Suprapubic skin (tissue), 3 donors: Measurements from ENCODE around the gene GRID2.

Experiments
- CTCF ChIP-seq, 2 donors: fragments of 200-600 bp in 1 of 2; fragments of 450-650 bp in 1 of 2; sonication (generic) in 1 of 2; IDR thresholded peaks; one replicate each; pipeline ENCODE4 v1.5.1; 2016 to 2019; ENCODE audit warnings: antibody characterized with exemption in 2 of 2, mild to moderate bottlenecking in 1 of 2, moderate library complexity in 1 of 2
- EP300 ChIP-seq: sonication (generic); formaldehyde crosslinking; IDR thresholded peaks from one replicate; pipeline ENCODE4 v1.6.1; 2017; ENCODE audit warnings: antibody characterized with exemption
- POLR2A ChIP-seq, 2 donors: fragments of 450-650 bp; IDR thresholded peaks; one replicate each; pipeline ENCODE4 v1.6.1; 2017; ENCODE audit warnings: antibody characterized with exemption in 2 of 2, mild to moderate bottlenecking in 2 of 2, moderate library complexity in 2 of 2

- no peak for TF ChIP-seq POLR2A (IDR thresholded peaks at IDR 0.05)
- no peak for TF ChIP-seq EP300
- no peak for TF ChIP-seq CTCF (IDR thresholded peaks at IDR 0.05)
These were observed 31.1 kb downstream of the GRID2 start for GRCh38 chr4:92334716-92335350.
